Astrocyte (in vitro differentiated cells and primary cell): ENCODE measurements around the gene IL2RA. TPM values are rescaled to one million over a fixed set of nuclear protein-coding genes. Genes with fewer than 3 reads are reported as not detected.
A peak's percentile ranks its signal among the peaks of the same experiment; 100 is the strongest.

ENCODE experiments used
- DNase-seq: peaks from one replicate; pipeline ENCODE4 v3.0.0-alpha.2; 2010; ENCODE audit warnings: low read depth
- FAIRE-seq: peaks from 2 replicates; lab custom pipeline; 2011; peaks lifted over from hg19 to GRCh38; lab: Jason Lieb, UNC
- H2AFZ ChIP-seq: 2 replicates; pipeline ENCODE4 v1.6.0; 2012; ENCODE audit warnings: low read depth, low read length, inconsistent platforms
- H3K27ac ChIP-seq: 2 replicates; pipeline ENCODE4 v1.5.1; 2011; ENCODE audit warnings: low read depth, low read length, inconsistent platforms
- H3K27me3 ChIP-seq: 2 replicates; pipeline ENCODE4 v1.6.0; 2011; ENCODE audit warnings: low read length, inconsistent platforms; ENCODE audit not compliant: insufficient read depth
- H3K36me3 ChIP-seq: 2 replicates; pipeline ENCODE4 v1.5.1; 2011; ENCODE audit warnings: low read length, inconsistent platforms; ENCODE audit not compliant: insufficient read depth
- H3K4me1 ChIP-seq: 2 replicates; pipeline ENCODE4 v1.5.1; 2011; ENCODE audit warnings: low read length, inconsistent platforms; ENCODE audit not compliant: insufficient read depth
- H3K4me2 ChIP-seq: 2 replicates; pipeline ENCODE4 v1.6.0; 2012; ENCODE audit warnings: low read length, inconsistent platforms
- H3K4me3 ChIP-seq: 2 replicates; pipeline ENCODE4 v1.5.1; 2011; ENCODE audit warnings: low read depth, mild to moderate bottlenecking, low read length, inconsistent platforms; ENCODE audit not compliant: insufficient read depth
- H3K79me2 ChIP-seq: 2 replicates; pipeline ENCODE4 v1.6.0; 2012; ENCODE audit warnings: mild to moderate bottlenecking, low read length, inconsistent platforms; ENCODE audit not compliant: insufficient read depth
- H3K9ac ChIP-seq: 2 replicates; pipeline ENCODE4 v1.6.0; 2012; ENCODE audit warnings: mild to moderate bottlenecking, low read length, inconsistent platforms
- H3K9me3 ChIP-seq: 2 replicates; pipeline ENCODE4 v1.5.1; 2012; ENCODE audit warnings: low read depth, mild to moderate bottlenecking, low read length, inconsistent platforms; ENCODE audit not compliant: insufficient read depth
- H4K20me1 ChIP-seq: 2 replicates; pipeline ENCODE4 v1.6.0; 2012; ENCODE audit warnings: low read length, inconsistent platforms; ENCODE audit not compliant: insufficient read depth
- H3K27ac Mint-ChIP-seq: one replicate; pipeline ENCODE4 v1.8.0; 2021; ENCODE audit warnings: mild to moderate bottlenecking, mixed read lengths; ENCODE audit not compliant: unreplicated experiment
- H3K27me3 Mint-ChIP-seq: one replicate; pipeline ENCODE4 v1.8.0; 2021; ENCODE audit warnings: low read depth, mixed read lengths; ENCODE audit not compliant: unreplicated experiment
- H3K36me3 Mint-ChIP-seq: one replicate; pipeline ENCODE4 v1.8.0; 2021; ENCODE audit warnings: low read depth, mixed read lengths; ENCODE audit not compliant: unreplicated experiment
- H3K4me1 Mint-ChIP-seq: one replicate; pipeline ENCODE4 v1.8.0; 2021; ENCODE audit warnings: low read depth, mixed read lengths; ENCODE audit not compliant: unreplicated experiment
- H3K4me3 Mint-ChIP-seq: one replicate; pipeline ENCODE4 v1.8.0; 2021; ENCODE audit warnings: mild to moderate bottlenecking, moderate library complexity, mixed read lengths; ENCODE audit not compliant: unreplicated experiment
- H3K9me3 Mint-ChIP-seq: one replicate; pipeline ENCODE4 v1.8.0; 2021; ENCODE audit warnings: mild to moderate bottlenecking, mixed read lengths; ENCODE audit not compliant: unreplicated experiment
- EZH2 ChIP-seq: IDR thresholded peaks from 2 replicates; pipeline ENCODE4 v1.6.1; 2012; ENCODE audit warnings: mild to moderate bottlenecking, low read length, inconsistent platforms; ENCODE audit not compliant: insufficient read depth
- total RNA-seq: library from RNA; stranded (reverse); gene quantifications from 2 replicates; pipeline ENCODE4 v1.2.1, GENCODE V29; 2021
- TF ChIP-seq, protein P1 (sequence below): IDR thresholded peaks from 2 replicates; pipeline ENCODE4 v1.5.1; 2011; ENCODE audit warnings: low read depth, mild to moderate bottlenecking, inconsistent platforms, low read length, moderate library complexity; ENCODE audit not compliant: insufficient read depth

The IL2RA gene
- total RNA-seq, 1 donor from 2014 or later: not detected

DNA sequence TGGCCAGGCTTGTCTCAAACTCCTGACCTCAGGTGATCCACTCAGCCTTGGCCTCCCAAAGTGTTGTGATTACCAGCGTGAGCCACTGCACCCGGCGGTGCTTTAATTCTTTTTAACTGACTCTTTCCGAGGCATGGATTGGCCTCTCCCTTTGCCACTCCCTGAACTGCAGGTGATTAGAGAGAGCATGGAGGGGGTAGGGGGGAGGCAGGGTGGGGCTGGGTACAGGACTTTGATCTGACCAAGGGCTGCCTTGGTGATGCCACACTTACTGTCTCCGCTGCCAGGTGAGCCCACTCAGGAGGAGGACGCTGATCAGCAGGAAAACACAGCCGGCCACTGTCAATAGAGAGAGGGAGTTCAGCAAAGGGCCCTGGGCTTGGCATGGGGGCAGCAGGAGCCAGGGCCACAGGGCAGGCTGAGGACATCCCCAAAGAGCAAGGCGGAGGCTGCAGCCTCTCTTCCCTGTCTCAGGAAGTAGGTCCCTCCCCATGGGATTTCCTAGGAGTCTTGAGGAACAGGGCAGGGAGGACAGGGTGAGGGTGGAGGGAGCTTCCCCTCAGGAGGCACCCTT is 44.3 kb downstream of the IL2RA start:
- Histone ChIP-seq H3K27ac (no peak overlapping the region), H3K9me3 (no peaks in the 10 kb centered on the region), H3K4me2 (no peak overlapping the region), H3K27me3 (peaks cover 3% of the 10 kb centered on the region), H3K36me3 (no peaks in the 10 kb centered on the region), H3K9ac (no peak overlapping the region), H4K20me1 (no peaks in the 10 kb centered on the region), H2AFZ (no peak overlapping the region), H3K79me2 (no peaks in the 10 kb centered on the region), H3K4me1 (no peaks in the 10 kb centered on the region), H3K4me3 (no peak overlapping the region)
- H3K4me3 Mint-ChIP-seq: no peak overlapping the region
- no peaks in the 10 kb centered on the region for H3K36me3 Mint-ChIP-seq
- DNase-seq: no peak
- no peak overlapping the region for H3K27ac Mint-ChIP-seq
- peaks cover 20% of the 10 kb centered on the region for H3K27me3 Mint-ChIP-seq
- FAIRE-seq: no peak
- TF ChIP-seq EZH2: no peak
- TF ChIP-seq, protein P1, sequence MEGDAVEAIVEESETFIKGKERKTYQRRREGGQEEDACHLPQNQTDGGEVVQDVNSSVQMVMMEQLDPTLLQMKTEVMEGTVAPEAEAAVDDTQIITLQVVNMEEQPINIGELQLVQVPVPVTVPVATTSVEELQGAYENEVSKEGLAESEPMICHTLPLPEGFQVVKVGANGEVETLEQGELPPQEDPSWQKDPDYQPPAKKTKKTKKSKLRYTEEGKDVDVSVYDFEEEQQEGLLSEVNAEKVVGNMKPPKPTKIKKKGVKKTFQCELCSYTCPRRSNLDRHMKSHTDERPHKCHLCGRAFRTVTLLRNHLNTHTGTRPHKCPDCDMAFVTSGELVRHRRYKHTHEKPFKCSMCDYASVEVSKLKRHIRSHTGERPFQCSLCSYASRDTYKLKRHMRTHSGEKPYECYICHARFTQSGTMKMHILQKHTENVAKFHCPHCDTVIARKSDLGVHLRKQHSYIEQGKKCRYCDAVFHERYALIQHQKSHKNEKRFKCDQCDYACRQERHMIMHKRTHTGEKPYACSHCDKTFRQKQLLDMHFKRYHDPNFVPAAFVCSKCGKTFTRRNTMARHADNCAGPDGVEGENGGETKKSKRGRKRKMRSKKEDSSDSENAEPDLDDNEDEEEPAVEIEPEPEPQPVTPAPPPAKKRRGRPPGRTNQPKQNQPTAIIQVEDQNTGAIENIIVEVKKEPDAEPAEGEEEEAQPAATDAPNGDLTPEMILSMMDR: no peak
- H3K4me1 Mint-ChIP-seq: peaks cover 4% of the 10 kb centered on the region
- peaks cover 5% of the 10 kb centered on the region for H3K9me3 Mint-ChIP-seq

DNA sequence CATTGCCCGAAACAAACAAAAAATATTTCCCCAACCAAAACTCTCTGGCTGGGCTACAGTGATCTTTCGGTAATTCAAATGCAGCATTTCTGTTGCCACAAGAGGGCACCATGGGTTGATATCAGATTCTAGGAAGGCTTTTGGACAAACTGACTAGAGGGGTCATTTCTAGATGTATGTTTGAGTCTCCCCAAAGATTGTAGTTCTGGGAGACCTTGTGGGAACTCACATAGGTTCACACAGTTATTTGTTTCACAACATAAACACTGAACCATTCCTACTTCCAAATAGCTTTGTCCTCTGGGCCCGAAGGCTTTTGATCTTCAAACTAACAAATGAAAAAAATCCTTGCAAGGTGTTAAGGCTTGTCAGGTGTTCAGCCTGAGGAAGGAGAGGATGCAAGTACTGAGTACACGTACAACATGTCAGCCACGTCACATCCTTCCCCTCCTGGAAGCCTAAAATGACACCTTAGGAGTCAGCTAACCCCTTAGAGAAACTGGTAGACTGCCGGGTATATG is 47.9 kb downstream of the IL2RA start:
- H3K9me3 ChIP-seq: no peaks in the 10 kb centered on the region
- no peaks in the 10 kb centered on the region for H4K20me1 ChIP-seq
- Mint-ChIP-seq H3K4me1 (peaks cover 5% of the 10 kb centered on the region), H3K36me3 (no peaks in the 10 kb centered on the region), H3K27me3 (peaks cover 4% of the 10 kb centered on the region), H3K4me3 (no peak overlapping the region), H3K27ac (no peak overlapping the region), H3K9me3 (no peaks in the 10 kb centered on the region)
- H3K36me3 ChIP-seq: no peaks in the 10 kb centered on the region
- no peak overlapping the region for H3K4me3 ChIP-seq
- H3K4me1 ChIP-seq: no peaks in the 10 kb centered on the region
- H3K79me2 ChIP-seq: no peaks in the 10 kb centered on the region
- DNase-seq: peak; percentile 12
- no peak for FAIRE-seq
- H3K9ac ChIP-seq: no peak overlapping the region
- no peak overlapping the region for H3K4me2 ChIP-seq
- TF ChIP-seq, protein P1: peak; percentile 73
- no peak for TF ChIP-seq EZH2
- no peak overlapping the region for H3K27ac ChIP-seq
- no peak overlapping the region for H2AFZ ChIP-seq
- peaks cover 3% of the 10 kb centered on the region for H3K27me3 ChIP-seq
